Activated CD4-positive, alpha-beta memory T cell treated with anti-CD3 and anti-CD28 coated beads, Interleukin-2, amount 10 ng/mL, durations not matched to agents 7 days and 5 days (primary cell): ENCODE results near the gene SLAMF6. TPM values are rescaled to one million over a fixed set of nuclear protein-coding genes. Genes with fewer than 3 reads are reported as not detected.
"Not testable (repeated sequence)": the region's sequence is repeated elsewhere in the genome, so short reads cannot be mapped to it uniquely, and the experiment has no call there.

Experiments used
- CTCF ChIA-PET: fragments of 350-600 bp; sonication (Branson Sonifier 250); formaldehyde crosslinking; loops from one replicate; lab custom pipeline; 2021; ENCODE audit warnings: antibody characterized with exemption, inconsistent platforms; lab: Charles Lee
- POLR2A ChIA-PET: fragments of 350-600 bp; sonication (Branson Sonifier 250); formaldehyde crosslinking; loops from one replicate; lab custom pipeline; 2021; ENCODE audit warnings: antibody characterized with exemption; lab: Charles Lee
- DNase-seq: peaks from one replicate; pipeline ENCODE4 v3.0.0-alpha.2; 2020
- H3K27ac Mint-ChIP-seq: one replicate; pipeline ENCODE4 v1.8.0; 2021; ENCODE audit warnings: mild to moderate bottlenecking, mixed read lengths
- H3K27me3 Mint-ChIP-seq: one replicate; pipeline ENCODE4 v1.8.0; 2021; ENCODE audit warnings: mixed read lengths
- H3K36me3 Mint-ChIP-seq: one replicate; pipeline ENCODE4 v1.8.0; 2021; ENCODE audit warnings: low read depth, mixed read lengths
- H3K4me1 Mint-ChIP-seq: one replicate; pipeline ENCODE4 v1.8.0; 2021; ENCODE audit warnings: mixed read lengths
- H3K4me3 Mint-ChIP-seq: one replicate; pipeline ENCODE4 v1.8.0; 2021; ENCODE audit warnings: mild to moderate bottlenecking, mixed read lengths
- H3K9me3 Mint-ChIP-seq: one replicate; pipeline ENCODE4 v1.8.0; 2021; ENCODE audit warnings: mixed read lengths
- total RNA-seq, 2 experiments: library from RNA; stranded (reverse); gene quantifications; one replicate each; pipeline ENCODE4 v1.2.3, GENCODE V29; 2021

Gene SLAMF6
- total RNA-seq, 2 experiments from 2014 or later: 32.0 to 33.8 TPM

- Mint-ChIP-seq H3K36me3 (peaks cover 33% of the 10 kb centered on the region), H3K4me3 (peak overlapping the region; percentile 50), H3K9me3 (peaks cover 30% of the 10 kb centered on the region), H3K27ac (peak overlapping the region; percentile 63), H3K4me1 (peaks cover 56% of the 10 kb centered on the region)
- ChIA-PET CTCF (interaction anchor here (1.0 to 2.1 kb wide), 5 partner anchors 17 to 95 kb away, joined by 3 to 10 read pairs (median 3); no protein-coding TSS in a partner anchor), POLR2A (interaction anchor here (0.7 to 3.3 kb wide), 13 partner anchors 16 to 274 kb away, joined by 3 to 32 read pairs (median 4); partner anchors contain the start of genes CD84 and PEX19)
- not testable (repeated sequence) for H3K27me3 Mint-ChIP-seq, DNase-seq
Measured at GRCh38 chr1:160523789-160524188, 734 bp upstream of the SLAMF6 start.

GRCh38 chr1:160522136-160522535, 919 bp downstream of the SLAMF6 start:
- peaks cover 32% of the 10 kb centered on the region for H3K9me3 Mint-ChIP-seq
- ChIA-PET POLR2A (interaction anchor here (0.7 to 3.3 kb wide), 17 partner anchors 15 to 238 kb away, joined by 3 to 32 read pairs (median 5); partner anchors contain the start of genes CD84 and PEX19), CTCF (interaction anchor here (1.0 to 2.1 kb wide), 7 partner anchors 11 to 94 kb away, joined by 3 to 10 read pairs (median 4); no protein-coding TSS in a partner anchor)
- peak overlapping the region; percentile 84 for H3K4me3 Mint-ChIP-seq
- peaks cover 43% of the 10 kb centered on the region for H3K36me3 Mint-ChIP-seq
- H3K27me3 Mint-ChIP-seq: no peaks in the 10 kb centered on the region
- DNase-seq: no peak
- peak overlapping the region; percentile 93 for H3K27ac Mint-ChIP-seq
- peaks cover 67% of the 10 kb centered on the region for H3K4me1 Mint-ChIP-seq

GRCh38 chr1:160521554-160521953, 1.5 kb downstream of the SLAMF6 start:
- H3K27me3 Mint-ChIP-seq: no peaks in the 10 kb centered on the region
- DNase-seq: no peak
- CTCF ChIA-PET: interaction anchor here (1.0 to 2.1 kb wide), 3 partner anchors 23 to 70 kb away, joined by 3 to 7 read pairs (median 5); no protein-coding TSS in a partner anchor
- H3K9me3 Mint-ChIP-seq: peaks cover 30% of the 10 kb centered on the region
- POLR2A ChIA-PET: interaction anchor here (0.8 to 3.3 kb wide), 10 partner anchors 15 to 91 kb away, joined by 3 to 32 read pairs (median 5); partner anchors contain the start of gene CD84
- peak overlapping the region; percentile 84 for H3K4me3 Mint-ChIP-seq
- H3K4me1 Mint-ChIP-seq: peaks cover 70% of the 10 kb centered on the region
- H3K36me3 Mint-ChIP-seq: peaks cover 43% of the 10 kb centered on the region
- peak overlapping the region; percentile 93 for H3K27ac Mint-ChIP-seq

GRCh38 chr1:160520999-160521398, 2.1 kb downstream of the SLAMF6 start:
- ChIA-PET POLR2A (interaction anchor here (2.2 to 3.3 kb wide), 3 partner anchors 19 to 89 kb away, joined by 5 to 32 read pairs (median 17); no protein-coding TSS in a partner anchor), CTCF (interaction anchor here (1.0 to 1.6 kb wide), 2 partner anchors 29 to 69 kb away, joined by 3 to 5 read pairs; no protein-coding TSS in a partner anchor)
- H3K27ac Mint-ChIP-seq: peak overlapping the region; percentile 93
- H3K4me3 Mint-ChIP-seq: peak overlapping the region; percentile 84
- no peak for DNase-seq
- peaks cover 75% of the 10 kb centered on the region for H3K4me1 Mint-ChIP-seq
- peaks cover 44% of the 10 kb centered on the region for H3K36me3 Mint-ChIP-seq
- no peaks in the 10 kb centered on the region for H3K27me3 Mint-ChIP-seq
- peaks cover 26% of the 10 kb centered on the region for H3K9me3 Mint-ChIP-seq

- CTCF ChIA-PET: interaction anchor here (1.0 kb wide), 1 partner anchor 92 kb away, joined by 5 read pairs; no protein-coding TSS in a partner anchor
- Mint-ChIP-seq H3K27ac (peak overlapping the region; percentile 93), H3K4me1 (peaks cover 79% of the 10 kb centered on the region), H3K4me3 (peak overlapping the region; percentile 84), H3K27me3 (no peaks in the 10 kb centered on the region), H3K36me3 (peaks cover 46% of the 10 kb centered on the region), H3K9me3 (peaks cover 25% of the 10 kb centered on the region)
- POLR2A ChIA-PET: interaction anchor here (1.1 to 3.3 kb wide), 2 partner anchors 19 to 57 kb away, joined by 6 to 32 read pairs; no protein-coding TSS in a partner anchor
- DNase-seq: no peak
Measured at GRCh38 chr1:160520582-160520981, 2.5 kb downstream of the SLAMF6 start.

GRCh38 chr1:160519642-160520435, 3.2 kb downstream of the SLAMF6 start:
- ChIA-PET CTCF (interaction anchor here (1.0 kb wide), 2 partner anchors 9 to 91 kb away, joined by 3 to 5 read pairs; no protein-coding TSS in a partner anchor), POLR2A (interaction anchor here (1.0 to 1.1 kb wide), 2 partner anchors 19 to 58 kb away, joined by 3 to 6 read pairs; no protein-coding TSS in a partner anchor)
- peaks cover 18% of the 10 kb centered on the region for H3K9me3 Mint-ChIP-seq
- H3K36me3 Mint-ChIP-seq: peaks cover 45% of the 10 kb centered on the region
- H3K27me3 Mint-ChIP-seq: no peaks in the 10 kb centered on the region
- peak overlapping the region; percentile 93 for H3K27ac Mint-ChIP-seq
- DNase-seq: no peak
- H3K4me3 Mint-ChIP-seq: peak overlapping the region; percentile 84
- H3K4me1 Mint-ChIP-seq: peaks cover 87% of the 10 kb centered on the region

GRCh38 chr1:160517519-160517918, 5.5 kb downstream of the SLAMF6 start:
- peaks cover 31% of the 10 kb centered on the region for H3K9me3 Mint-ChIP-seq
- H3K27me3 Mint-ChIP-seq, H3K27ac Mint-ChIP-seq, CTCF ChIA-PET, POLR2A ChIA-PET, H3K4me3 Mint-ChIP-seq, DNase-seq: not testable (repeated sequence)
- H3K36me3 Mint-ChIP-seq: peaks cover 60% of the 10 kb centered on the region
- H3K4me1 Mint-ChIP-seq: peaks cover 78% of the 10 kb centered on the region

GRCh38 chr1:160515908-160516307, 7.1 kb downstream of the SLAMF6 start:
- H3K27me3 Mint-ChIP-seq, DNase-seq, CTCF ChIA-PET, H3K4me3 Mint-ChIP-seq: not testable (repeated sequence)
- peaks cover 73% of the 10 kb centered on the region for H3K36me3 Mint-ChIP-seq
- POLR2A ChIA-PET: interaction anchor here (1.2 kb wide), 1 partner anchor 10 kb away, joined by 3 read pairs; no protein-coding TSS in a partner anchor
- peaks cover 38% of the 10 kb centered on the region for H3K9me3 Mint-ChIP-seq
- peak overlapping the region; percentile 5 for H3K27ac Mint-ChIP-seq
- H3K4me1 Mint-ChIP-seq: peaks cover 65% of the 10 kb centered on the region

GRCh38 chr1:160504651-160505050, 18.4 kb downstream of the SLAMF6 start:
- no peak overlapping the region for H3K4me3 Mint-ChIP-seq
- ChIA-PET POLR2A (no interaction called here), CTCF (no interaction called here)
- DNase-seq: no peak
- no peaks in the 10 kb centered on the region for H3K27me3 Mint-ChIP-seq
- peaks cover 94% of the 10 kb centered on the region for H3K36me3 Mint-ChIP-seq
- no peak overlapping the region for H3K27ac Mint-ChIP-seq
- peaks cover 64% of the 10 kb centered on the region for H3K9me3 Mint-ChIP-seq
- H3K4me1 Mint-ChIP-seq: peaks cover 5% of the 10 kb centered on the region

- H3K4me1 Mint-ChIP-seq: peaks cover 5% of the 10 kb centered on the region
Measured at GRCh38 chr1:160503087-160503486, 20.0 kb downstream of the SLAMF6 start.

GRCh38 chr1:160500321-160500990, 22.6 kb downstream of the SLAMF6 start:
- ChIA-PET POLR2A (interaction anchor here (1.4 kb wide), 1 partner anchor 19 kb away, joined by 3 read pairs; no protein-coding TSS in a partner anchor), CTCF (no interaction called here)

More at GRCh38 chr1:160503087-160503486, 20.0 kb downstream of the SLAMF6 start:
- CTCF ChIA-PET: no interaction called here
- no peak for DNase-seq
- Mint-ChIP-seq H3K27ac (no peak overlapping the region), H3K27me3 (no peaks in the 10 kb centered on the region), H3K9me3 (peaks cover 65% of the 10 kb centered on the region), H3K36me3 (peaks cover 93% of the 10 kb centered on the region), H3K4me3 (no peak overlapping the region)
- POLR2A ChIA-PET: no interaction called here

GRCh38 chr1:160499631-160500030, 23.4 kb downstream of the SLAMF6 start:
- Mint-ChIP-seq H3K4me3 (no peak overlapping the region), H3K27ac (no peak overlapping the region), H3K27me3 (no peaks in the 10 kb centered on the region), H3K4me1 (peaks cover 5% of the 10 kb centered on the region), H3K36me3 (peaks cover 79% of the 10 kb centered on the region), H3K9me3 (peaks cover 40% of the 10 kb centered on the region)
- no peak for DNase-seq
- POLR2A ChIA-PET: interaction anchor here (1.4 kb wide), 1 partner anchor 20 kb away, joined by 3 read pairs; no protein-coding TSS in a partner anchor
- CTCF ChIA-PET: no interaction called here

More at GRCh38 chr1:160500321-160500990, 22.6 kb downstream of the SLAMF6 start:
- Mint-ChIP-seq H3K4me3 (no peak overlapping the region), H3K27ac (no peak overlapping the region), H3K4me1 (peaks cover 5% of the 10 kb centered on the region), H3K36me3 (peaks cover 77% of the 10 kb centered on the region), H3K27me3 (no peaks in the 10 kb centered on the region), H3K9me3 (peaks cover 43% of the 10 kb centered on the region)
- DNase-seq: no peak
